Measurements from ENCODE around the gene HOXB9.

HOXB9 gene

GRCh38 chr17:48612456-48612853 is 13.7 kb downstream of the HOXB9 start:
- peaks cover 38% of the 10 kb centered on the region for H3K27me3 ChIP-seq (replicated peaks; ENCODE audit: insufficient read depth, low read length)
- H3K27ac ChIP-seq (ENCODE audit: low read length), result no peak overlapping the region
- no peaks in the 10 kb centered on the region for H3K9me3 ChIP-seq (replicated peaks; ENCODE audit: insufficient read depth, low read length)
- H3F3A ChIP-seq (ENCODE audit: insufficient read depth, low read length), result peaks cover 4% of the 10 kb centered on the region
- H2AFZ ChIP-seq (ENCODE audit: low read length), result peak overlapping the region; percentile 98
- no peaks in the 10 kb centered on the region for H3K9me2 ChIP-seq (replicated peaks; ENCODE audit: insufficient read depth, low read length)
- H3K9ac ChIP-seq (ENCODE audit: low read length), result peak overlapping the region; percentile 27; the same call in 1 of the 2 replicates
- peak overlapping the region; percentile 99 for H3K4me2 ChIP-seq (ENCODE audit: low read depth, low read length)
- no peaks in the 10 kb centered on the region for H3K79me2 ChIP-seq (ENCODE audit: low read length)
- H3K36me3 ChIP-seq (replicated peaks; ENCODE audit: insufficient read depth, low read length), result no peaks in the 10 kb centered on the region
- H3K4me3 ChIP-seq (ENCODE audit: low read length), result peak overlapping the region; percentile 87
- no peaks in the 10 kb centered on the region for H4K20me1 ChIP-seq (ENCODE audit: insufficient read depth, low read length)
- peaks cover 8% of the 10 kb centered on the region; the same call in 1 of the 2 replicates for H3K4me1 ChIP-seq (ENCODE audit: low read length)
- no peak for DNase-seq
- TF ChIP-seq EZH2phosphoT487 (IDR thresholded peaks at IDR 0.05; ENCODE audit: low read length) (no peak), EZH2 (optimal IDR thresholded peaks at IDR 0.05; ENCODE audit: low read depth, low read length) (no peak)
- TF ChIP-seq, protein P1, sequence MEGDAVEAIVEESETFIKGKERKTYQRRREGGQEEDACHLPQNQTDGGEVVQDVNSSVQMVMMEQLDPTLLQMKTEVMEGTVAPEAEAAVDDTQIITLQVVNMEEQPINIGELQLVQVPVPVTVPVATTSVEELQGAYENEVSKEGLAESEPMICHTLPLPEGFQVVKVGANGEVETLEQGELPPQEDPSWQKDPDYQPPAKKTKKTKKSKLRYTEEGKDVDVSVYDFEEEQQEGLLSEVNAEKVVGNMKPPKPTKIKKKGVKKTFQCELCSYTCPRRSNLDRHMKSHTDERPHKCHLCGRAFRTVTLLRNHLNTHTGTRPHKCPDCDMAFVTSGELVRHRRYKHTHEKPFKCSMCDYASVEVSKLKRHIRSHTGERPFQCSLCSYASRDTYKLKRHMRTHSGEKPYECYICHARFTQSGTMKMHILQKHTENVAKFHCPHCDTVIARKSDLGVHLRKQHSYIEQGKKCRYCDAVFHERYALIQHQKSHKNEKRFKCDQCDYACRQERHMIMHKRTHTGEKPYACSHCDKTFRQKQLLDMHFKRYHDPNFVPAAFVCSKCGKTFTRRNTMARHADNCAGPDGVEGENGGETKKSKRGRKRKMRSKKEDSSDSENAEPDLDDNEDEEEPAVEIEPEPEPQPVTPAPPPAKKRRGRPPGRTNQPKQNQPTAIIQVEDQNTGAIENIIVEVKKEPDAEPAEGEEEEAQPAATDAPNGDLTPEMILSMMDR (IDR thresholded peaks at IDR 0.05; ENCODE audit: low read length), result no peak

DNA sequence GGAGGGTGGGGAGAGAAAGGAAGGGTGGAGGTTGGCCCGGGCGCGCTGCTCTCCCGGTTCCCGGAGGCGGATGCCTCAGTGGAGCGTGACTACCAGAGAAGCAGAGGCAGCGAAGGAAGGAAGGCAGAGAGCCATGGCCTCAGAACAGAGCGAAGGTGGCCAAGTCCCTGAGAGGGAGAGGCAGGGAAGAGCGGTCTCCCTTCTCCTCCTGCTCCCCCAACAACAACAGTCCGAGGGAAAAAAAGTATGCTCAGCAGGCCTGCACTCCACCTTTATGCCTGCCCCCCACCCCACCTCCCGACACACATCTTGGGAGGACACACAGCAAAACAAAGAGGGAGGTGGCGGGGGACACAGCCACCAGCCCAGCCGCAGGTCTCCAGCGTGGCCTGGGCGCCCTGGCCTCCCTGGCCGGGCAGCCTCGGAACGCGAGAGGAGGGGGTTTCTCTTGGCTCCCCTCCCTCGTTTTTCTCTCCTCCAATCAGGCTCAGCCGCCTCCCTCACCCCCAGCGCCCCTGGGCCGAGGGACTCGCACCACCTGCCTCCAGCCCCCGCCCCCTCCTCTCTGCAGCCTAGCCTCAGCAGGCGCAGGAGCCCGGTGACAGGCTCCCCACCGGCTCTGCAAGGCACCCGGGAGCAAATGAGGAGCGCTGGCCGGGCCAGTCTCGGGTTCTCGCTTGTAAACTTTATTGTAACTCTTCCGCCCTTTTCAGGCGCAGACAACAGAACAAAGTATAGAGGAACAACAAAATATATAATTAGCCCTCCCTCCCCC is 14.3 kb downstream of the HOXB9 start:
- Histone ChIP-seq H3K27ac (ENCODE audit: low read length) (no peak overlapping the region), H3K36me3 (replicated peaks; ENCODE audit: insufficient read depth, low read length) (no peaks in the 10 kb centered on the region), H3K4me2 (ENCODE audit: low read depth, low read length) (peak overlapping the region; percentile 99), H3F3A (ENCODE audit: insufficient read depth, low read length) (peaks cover 4% of the 10 kb centered on the region), H3K9me3 (replicated peaks; ENCODE audit: insufficient read depth, low read length) (no peaks in the 10 kb centered on the region), H3K4me3 (ENCODE audit: low read length) (peak overlapping the region; percentile 87), H3K9me2 (replicated peaks; ENCODE audit: insufficient read depth, low read length) (no peaks in the 10 kb centered on the region), H4K20me1 (ENCODE audit: insufficient read depth, low read length) (no peaks in the 10 kb centered on the region), H3K9ac (ENCODE audit: low read length) (peak overlapping the region; percentile 9; the same call in 1 of the 2 replicates), H3K79me2 (ENCODE audit: low read length) (no peaks in the 10 kb centered on the region), H3K27me3 (replicated peaks; ENCODE audit: insufficient read depth, low read length) (peaks cover 33% of the 10 kb centered on the region), H2AFZ (ENCODE audit: low read length) (peak overlapping the region; percentile 98), H3K4me1 (ENCODE audit: low read length) (peaks cover 8% of the 10 kb centered on the region; the same call in 1 of the 2 replicates)
- no peak for TF ChIP-seq EZH2phosphoT487 (IDR thresholded peaks at IDR 0.05; ENCODE audit: low read length)
- TF ChIP-seq, protein P1 (IDR thresholded peaks at IDR 0.05; ENCODE audit: low read length), result no peak
- TF ChIP-seq EZH2 (optimal IDR thresholded peaks at IDR 0.05; ENCODE audit: low read depth, low read length), result no peak
- no peak for DNase-seq

- Histone ChIP-seq H3K27ac (ENCODE audit: low read length) (no peak overlapping the region), H3K36me3 (replicated peaks; ENCODE audit: insufficient read depth, low read length) (no peaks in the 10 kb centered on the region), H3K9ac (ENCODE audit: low read length) (peak overlapping the region; percentile 71; the same call in 1 of the 2 replicates), H3K79me2 (ENCODE audit: low read length) (no peaks in the 10 kb centered on the region), H3F3A (ENCODE audit: insufficient read depth, low read length) (peaks cover 4% of the 10 kb centered on the region), H3K27me3 (replicated peaks; ENCODE audit: insufficient read depth, low read length) (peaks cover 26% of the 10 kb centered on the region), H2AFZ (ENCODE audit: low read length) (peak overlapping the region; percentile 98), H3K4me3 (ENCODE audit: low read length) (peak overlapping the region; percentile 87), H3K9me3 (replicated peaks; ENCODE audit: insufficient read depth, low read length) (no peaks in the 10 kb centered on the region), H3K9me2 (replicated peaks; ENCODE audit: insufficient read depth, low read length) (no peaks in the 10 kb centered on the region), H3K4me2 (ENCODE audit: low read depth, low read length) (peak overlapping the region; percentile 99), H4K20me1 (ENCODE audit: insufficient read depth, low read length) (no peaks in the 10 kb centered on the region), H3K4me1 (ENCODE audit: low read length) (peaks cover 8% of the 10 kb centered on the region; the same call in 1 of the 2 replicates)
- TF ChIP-seq EZH2phosphoT487 (IDR thresholded peaks at IDR 0.05; ENCODE audit: low read length) (no peak), EZH2 (optimal IDR thresholded peaks at IDR 0.05; ENCODE audit: low read depth, low read length) (no peak)
- TF ChIP-seq, protein P1 (IDR thresholded peaks at IDR 0.05; ENCODE audit: low read length), result no peak
- DNase-seq, result no peak
Measured at GRCh38 chr17:48611213-48611612, 14.9 kb downstream of the HOXB9 start.

Measured in MM.1S (cell line).